Measurements from ENCODE around the gene ACTR1A.

The ACTR1A gene

DNA sequence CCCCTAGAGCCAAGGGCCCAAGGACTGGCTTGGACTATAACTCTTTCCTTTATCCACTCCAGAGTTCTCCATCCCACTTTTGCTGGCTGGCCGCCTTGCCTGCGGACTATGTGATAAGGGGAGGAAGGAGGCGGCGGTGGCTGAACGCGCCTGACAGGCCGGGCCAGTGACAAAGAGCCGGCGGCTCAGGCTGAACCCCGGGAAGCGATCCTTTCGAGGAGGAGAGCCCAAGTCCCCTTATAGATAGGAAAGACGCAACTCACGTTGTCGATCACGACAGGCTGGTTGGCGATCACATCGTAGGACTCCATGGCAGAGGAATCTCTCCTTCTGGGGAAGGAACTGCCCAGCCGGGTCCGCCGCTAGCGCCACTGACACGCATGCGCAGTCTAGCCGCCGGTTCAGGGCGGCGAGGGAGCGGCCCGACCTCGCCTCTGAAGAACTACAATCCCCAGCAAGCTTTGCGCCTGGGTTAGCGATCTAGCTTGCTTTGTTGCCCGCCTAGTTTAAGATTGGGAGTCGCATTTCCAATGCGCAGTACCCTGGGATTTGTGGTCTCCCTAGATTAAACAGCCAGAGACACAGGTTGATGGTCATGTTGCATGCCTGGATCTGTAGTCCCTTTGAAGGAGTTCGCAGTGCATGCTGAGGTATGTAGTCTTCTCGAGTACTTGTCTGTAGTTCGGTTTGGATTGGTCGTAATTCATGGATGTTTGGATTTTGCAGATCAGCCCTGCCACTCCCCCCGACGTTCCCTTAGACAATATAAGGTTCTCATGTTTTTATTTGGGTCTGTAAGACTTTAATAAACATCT is at the start of gene ACTR1A:
TSS of gene ACTR1A (minus strand) at position 376 of the 815 bp plus-strand sequence. CDS start at position 311, 65 bp downstream.
- Histone ChIP-seq H3K4me3 (ENCODE audit: low read depth, low read length) (peak within 1 kb of the TSS; percentile 100), H2AFZ (peak within 1 kb of the TSS; percentile 97)

DNA sequence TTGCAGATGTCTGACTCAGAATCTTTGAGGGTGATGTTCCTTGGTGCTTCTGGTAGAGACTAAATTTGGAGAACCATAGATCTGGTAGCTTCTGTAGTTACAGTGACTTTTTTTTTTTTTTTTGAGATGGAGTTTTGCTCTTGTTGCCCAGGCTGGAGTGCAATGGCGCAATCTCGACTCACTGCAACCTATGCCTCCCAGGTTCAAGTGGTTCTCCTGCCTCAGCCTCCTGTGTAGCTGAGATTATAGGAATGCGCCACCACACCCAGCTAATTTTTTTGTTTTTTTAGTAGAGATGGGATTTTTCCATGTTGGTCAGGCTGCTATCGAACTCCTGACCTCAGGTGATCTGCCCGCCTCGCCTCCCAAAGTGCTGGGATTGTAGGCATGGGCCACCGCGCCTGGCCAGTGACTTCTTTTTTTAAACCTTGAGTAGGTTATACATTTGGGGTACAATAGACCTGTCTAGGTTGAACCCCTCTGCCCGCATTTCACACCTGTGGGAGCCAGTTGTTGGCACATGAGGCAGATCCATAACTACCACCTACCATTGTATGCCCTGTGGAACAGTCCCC is 48.2 kb upstream of the ACTR1A start:
- no peak overlapping the region for H3K27ac ChIP-seq
- H3K27me3 ChIP-seq (ENCODE audit: control insufficient read depth, insufficient read depth, low read length), result no peaks in the 10 kb centered on the region
- TF ChIP-seq, protein P1, sequence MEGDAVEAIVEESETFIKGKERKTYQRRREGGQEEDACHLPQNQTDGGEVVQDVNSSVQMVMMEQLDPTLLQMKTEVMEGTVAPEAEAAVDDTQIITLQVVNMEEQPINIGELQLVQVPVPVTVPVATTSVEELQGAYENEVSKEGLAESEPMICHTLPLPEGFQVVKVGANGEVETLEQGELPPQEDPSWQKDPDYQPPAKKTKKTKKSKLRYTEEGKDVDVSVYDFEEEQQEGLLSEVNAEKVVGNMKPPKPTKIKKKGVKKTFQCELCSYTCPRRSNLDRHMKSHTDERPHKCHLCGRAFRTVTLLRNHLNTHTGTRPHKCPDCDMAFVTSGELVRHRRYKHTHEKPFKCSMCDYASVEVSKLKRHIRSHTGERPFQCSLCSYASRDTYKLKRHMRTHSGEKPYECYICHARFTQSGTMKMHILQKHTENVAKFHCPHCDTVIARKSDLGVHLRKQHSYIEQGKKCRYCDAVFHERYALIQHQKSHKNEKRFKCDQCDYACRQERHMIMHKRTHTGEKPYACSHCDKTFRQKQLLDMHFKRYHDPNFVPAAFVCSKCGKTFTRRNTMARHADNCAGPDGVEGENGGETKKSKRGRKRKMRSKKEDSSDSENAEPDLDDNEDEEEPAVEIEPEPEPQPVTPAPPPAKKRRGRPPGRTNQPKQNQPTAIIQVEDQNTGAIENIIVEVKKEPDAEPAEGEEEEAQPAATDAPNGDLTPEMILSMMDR (IDR thresholded peaks at IDR 0.05), result no peak
- H3K9me3 ChIP-seq (ENCODE audit: control insufficient read depth, low read length), result no peaks in the 10 kb centered on the region
- H3K36me3 ChIP-seq (ENCODE audit: control insufficient read depth, insufficient read depth, low read length), result no peaks in the 10 kb centered on the region
- no peak overlapping the region for H3K4me3 ChIP-seq (ENCODE audit: low read depth, low read length)
- peaks cover 28% of the 10 kb centered on the region for H3K79me2 ChIP-seq
- H3K9ac ChIP-seq, result no peak overlapping the region
- no peak overlapping the region for H2AFZ ChIP-seq
- H3K4me2 ChIP-seq (ENCODE audit: low read length), result no peak overlapping the region
- no peaks in the 10 kb centered on the region for H3K4me1 ChIP-seq

More for the DNA sequence above, at the start of gene ACTR1A:
- H3K27ac ChIP-seq, result peak within 1 kb of the TSS; percentile 84
- H3K36me3 ChIP-seq (ENCODE audit: control insufficient read depth, insufficient read depth, low read length), result no peaks in the 10 kb centered on the region
- peak within 1 kb of the TSS; percentile 74 for H3K9ac ChIP-seq
- no peaks in the 10 kb centered on the region for H3K9me3 ChIP-seq (ENCODE audit: control insufficient read depth, low read length)
- peak within 1 kb of the TSS; percentile 90 for H3K4me2 ChIP-seq (ENCODE audit: low read length)
- TF ChIP-seq, protein P1 (IDR thresholded peaks at IDR 0.05), result no peak
- H3K79me2 ChIP-seq, result peaks cover 28% of the 10 kb centered on the region
- H3K27me3 ChIP-seq (ENCODE audit: control insufficient read depth, insufficient read depth, low read length), result no peaks in the 10 kb centered on the region
- H3K4me1 ChIP-seq, result peaks cover 14% of the 10 kb centered on the region

DNA sequence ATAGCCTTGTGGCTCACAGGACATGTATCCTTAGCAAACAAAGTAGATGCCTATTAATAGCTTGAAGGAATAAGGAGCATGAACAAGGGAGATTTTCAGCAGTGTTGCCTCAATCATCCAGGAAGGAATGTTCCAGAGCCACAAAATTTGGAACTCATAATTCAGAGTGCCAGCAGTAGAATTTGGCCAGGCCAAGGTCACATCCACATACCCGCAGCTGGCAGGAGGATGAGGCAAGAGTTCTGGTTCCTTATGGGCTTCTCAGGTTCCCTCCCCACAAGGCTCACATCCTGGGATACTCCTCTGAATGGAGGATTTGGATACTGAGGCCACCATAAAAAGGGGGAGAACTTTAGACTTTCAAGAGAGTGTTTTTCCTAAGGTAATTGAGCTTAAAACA is 47.0 kb upstream of the ACTR1A start:
- Histone ChIP-seq H3K27me3 (ENCODE audit: control insufficient read depth, insufficient read depth, low read length) (no peaks in the 10 kb centered on the region), H3K4me2 (ENCODE audit: low read length) (no peak overlapping the region), H2AFZ (no peak overlapping the region), H3K36me3 (ENCODE audit: control insufficient read depth, insufficient read depth, low read length) (no peaks in the 10 kb centered on the region), H3K9me3 (ENCODE audit: control insufficient read depth, low read length) (no peaks in the 10 kb centered on the region), H3K79me2 (peaks cover 27% of the 10 kb centered on the region), H3K4me1 (no peaks in the 10 kb centered on the region), H3K9ac (no peak overlapping the region), H3K27ac (no peak overlapping the region), H3K4me3 (ENCODE audit: low read depth, low read length) (no peak overlapping the region)
- TF ChIP-seq, protein P1 (IDR thresholded peaks at IDR 0.05), result no peak

DNA sequence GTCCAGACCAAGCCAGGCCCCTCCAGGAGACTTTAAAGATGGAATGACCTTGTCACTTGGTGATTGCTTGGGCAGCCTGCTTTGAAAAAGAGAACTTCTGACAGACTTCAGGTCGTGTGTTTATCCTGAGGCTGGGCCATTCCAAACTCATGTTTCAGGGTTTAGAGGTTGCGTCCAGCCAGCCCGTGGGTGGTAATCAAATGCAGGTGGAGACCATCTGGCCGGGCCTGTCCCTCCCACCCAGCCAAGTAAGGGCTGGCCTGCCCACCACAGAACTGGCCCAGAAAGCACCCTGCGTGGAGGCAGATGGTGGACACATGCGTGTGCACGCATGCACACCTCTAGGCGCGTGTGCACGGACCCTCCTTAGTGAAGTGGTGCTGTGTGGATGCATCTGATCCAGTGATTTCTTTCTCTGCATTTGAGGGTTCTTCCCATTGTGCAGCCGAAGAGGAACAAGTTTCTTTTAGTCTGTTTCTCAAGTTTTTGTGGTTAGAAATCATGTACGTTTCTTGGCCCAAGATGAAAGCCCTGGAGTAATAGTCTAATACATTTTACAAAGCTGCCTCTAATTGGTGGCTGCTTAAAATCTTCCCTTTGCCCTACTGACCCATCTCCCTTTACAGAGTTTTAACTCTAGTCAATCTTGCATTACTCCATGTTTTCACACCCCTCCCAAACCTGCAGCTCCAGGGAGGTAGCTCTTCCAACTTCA is 44.3 kb upstream of the ACTR1A start:
- TF ChIP-seq, protein P1 (IDR thresholded peaks at IDR 0.05), result no peak
- no peak overlapping the region for H2AFZ ChIP-seq
- H3K4me2 ChIP-seq (ENCODE audit: low read length), result no peak overlapping the region
- no peaks in the 10 kb centered on the region for H3K9me3 ChIP-seq (ENCODE audit: control insufficient read depth, low read length)
- no peaks in the 10 kb centered on the region for H3K27me3 ChIP-seq (ENCODE audit: control insufficient read depth, insufficient read depth, low read length)
- H3K4me1 ChIP-seq, result no peaks in the 10 kb centered on the region
- H3K79me2 ChIP-seq, result peaks cover 19% of the 10 kb centered on the region
- H3K36me3 ChIP-seq (ENCODE audit: control insufficient read depth, insufficient read depth, low read length), result no peaks in the 10 kb centered on the region
- no peak overlapping the region for H3K27ac ChIP-seq
- H3K9ac ChIP-seq, result no peak overlapping the region
- H3K4me3 ChIP-seq (ENCODE audit: low read depth, low read length), result no peak overlapping the region
